ENCODE data around the gene IL23R.
A peak's percentile ranks its signal among the peaks of the same experiment; 100 is the strongest.

The IL23R gene

GRCh38 chr1:67143966-67144365, 22.3 kb upstream of the IL23R start:
- Histone ChIP-seq H3K36me3 (ENCODE audit: insufficient read depth, low read length) (no peaks in the 10 kb centered on the region), H3F3A (ENCODE audit: insufficient read depth, low read length) (no peaks in the 10 kb centered on the region; the same call in 1 of the 2 replicates), H2AFZ (ENCODE audit: low read length) (no peak overlapping the region), H4K20me1 (ENCODE audit: insufficient read depth, low read length) (no peaks in the 10 kb centered on the region), H3K9me2 (ENCODE audit: low read depth, low read length) (no peaks in the 10 kb centered on the region), H3K27me3 (ENCODE audit: insufficient read depth, low read length) (no peaks in the 10 kb centered on the region), H3K4me1 (ENCODE audit: insufficient read depth, low read length, severe bottlenecking) (peaks cover 5% of the 10 kb centered on the region), H3K9ac (ENCODE audit: low read length) (no peak overlapping the region), H3K4me2 (ENCODE audit: low read length) (no peak overlapping the region), H3K79me2 (ENCODE audit: insufficient read depth, low read length) (no peaks in the 10 kb centered on the region), H3K27ac (ENCODE audit: low read depth, low read length, poor library complexity, severe bottlenecking) (no peak overlapping the region), H3K4me3 (ENCODE audit: low read depth, low read length, poor library complexity, severe bottlenecking) (no peak overlapping the region), H3K9me3 (ENCODE audit: low read length) (no peaks in the 10 kb centered on the region)
- TF ChIP-seq EZH2 (IDR thresholded peaks at IDR 0.05; ENCODE audit: borderline replicate concordance, low read length) (no peak), CTCF (IDR thresholded peaks at IDR 0.05; ENCODE audit: low read length) (no peak)

- H3F3A ChIP-seq (ENCODE audit: insufficient read depth, low read length): no peaks in the 10 kb centered on the region; the same call in 1 of the 2 replicates
- H3K4me1 ChIP-seq (ENCODE audit: insufficient read depth, low read length, severe bottlenecking): peaks cover 12% of the 10 kb centered on the region
- H3K27me3 ChIP-seq (ENCODE audit: insufficient read depth, low read length): no peaks in the 10 kb centered on the region
- TF ChIP-seq CTCF (IDR thresholded peaks at IDR 0.05; ENCODE audit: low read length) (peak; percentile 58), EZH2 (IDR thresholded peaks at IDR 0.05; ENCODE audit: borderline replicate concordance, low read length) (no peak)
- no peaks in the 10 kb centered on the region for H3K9me2 ChIP-seq (ENCODE audit: low read depth, low read length)
- no peaks in the 10 kb centered on the region for H4K20me1 ChIP-seq (ENCODE audit: insufficient read depth, low read length)
- no peak overlapping the region for H3K4me2 ChIP-seq (ENCODE audit: low read length)
- H2AFZ ChIP-seq (ENCODE audit: low read length): no peak overlapping the region
- no peaks in the 10 kb centered on the region for H3K9me3 ChIP-seq (ENCODE audit: low read length)
- no peaks in the 10 kb centered on the region for H3K79me2 ChIP-seq (ENCODE audit: insufficient read depth, low read length)
- H3K27ac ChIP-seq (ENCODE audit: low read depth, low read length, poor library complexity, severe bottlenecking): no peak overlapping the region
- H3K36me3 ChIP-seq (ENCODE audit: insufficient read depth, low read length): no peaks in the 10 kb centered on the region
- H3K4me3 ChIP-seq (ENCODE audit: low read depth, low read length, poor library complexity, severe bottlenecking): no peak overlapping the region
- H3K9ac ChIP-seq (ENCODE audit: low read length): no peak overlapping the region
Observed at GRCh38 chr1:67144696-67145095, 21.6 kb upstream of the IL23R start.

- Histone ChIP-seq H3K36me3 (ENCODE audit: insufficient read depth, low read length) (no peaks in the 10 kb centered on the region), H2AFZ (ENCODE audit: low read length) (no peak overlapping the region), H3F3A (ENCODE audit: insufficient read depth, low read length) (no peaks in the 10 kb centered on the region; the same call in 1 of the 2 replicates), H3K4me2 (ENCODE audit: low read length) (no peak overlapping the region), H3K27ac (ENCODE audit: low read depth, low read length, poor library complexity, severe bottlenecking) (no peak overlapping the region), H4K20me1 (ENCODE audit: insufficient read depth, low read length) (no peaks in the 10 kb centered on the region), H3K27me3 (ENCODE audit: insufficient read depth, low read length) (no peaks in the 10 kb centered on the region), H3K79me2 (ENCODE audit: insufficient read depth, low read length) (no peaks in the 10 kb centered on the region), H3K4me1 (ENCODE audit: insufficient read depth, low read length, severe bottlenecking) (peaks cover 12% of the 10 kb centered on the region), H3K9me2 (ENCODE audit: low read depth, low read length) (no peaks in the 10 kb centered on the region), H3K9ac (ENCODE audit: low read length) (no peak overlapping the region), H3K4me3 (ENCODE audit: low read depth, low read length, poor library complexity, severe bottlenecking) (no peak overlapping the region), H3K9me3 (ENCODE audit: low read length) (no peaks in the 10 kb centered on the region)
- TF ChIP-seq CTCF (IDR thresholded peaks at IDR 0.05; ENCODE audit: low read length): no peak
- TF ChIP-seq EZH2 (IDR thresholded peaks at IDR 0.05; ENCODE audit: borderline replicate concordance, low read length): no peak
Observed at GRCh38 chr1:67146101-67146500, 20.2 kb upstream of the IL23R start.
